Measurements from ENCODE around the gene ZNF532.
"Not testable (repeated sequence)": the region's sequence is repeated elsewhere in the genome, so short reads cannot be mapped to it uniquely, and the experiment has no call there.

ZNF532 gene

GRCh38 chr18:58902961-58903360 is 38.3 kb downstream of the ZNF532 start:
- no peak for DNase-seq

- no peak for DNase-seq
Observed at GRCh38 chr18:58903533-58903932, 38.9 kb downstream of the ZNF532 start.

- no peak for DNase-seq
Observed at GRCh38 chr18:58905777-58906428, 41.2 kb downstream of the ZNF532 start.

GRCh38 chr18:58908006-58908405 is 43.3 kb downstream of the ZNF532 start:
- no peak for DNase-seq

- no peak for DNase-seq
Observed at GRCh38 chr18:58909521-58909920, 44.8 kb downstream of the ZNF532 start.

- DNase-seq, result no peak
Observed at GRCh38 chr18:58911241-58911640, 46.6 kb downstream of the ZNF532 start.

- DNase-seq, result no peak
Observed at GRCh38 chr18:58911766-58912165, 47.1 kb downstream of the ZNF532 start.

- no peak for DNase-seq
Observed at GRCh38 chr18:58915006-58915799, 50.5 kb downstream of the ZNF532 start.

- DNase-seq, result no peak
Observed at GRCh38 chr18:58915995-58916394, 51.3 kb downstream of the ZNF532 start.

GRCh38 chr18:58919934-58920333 is 55.3 kb downstream of the ZNF532 start:
- not testable (repeated sequence) for DNase-seq

- DNase-seq, result no peak
Observed at GRCh38 chr18:58922995-58923394, 58.3 kb downstream of the ZNF532 start.

- no peak for DNase-seq
Observed at GRCh38 chr18:58924473-58924872, 59.8 kb downstream of the ZNF532 start.

- DNase-seq, result no peak
Observed at GRCh38 chr18:58927659-58928058, 63.0 kb downstream of the ZNF532 start.

GRCh38 chr18:58928386-58928785 is 63.7 kb downstream of the ZNF532 start:
- no peak for DNase-seq

- DNase-seq, result no peak
Observed at GRCh38 chr18:58929206-58929605, 64.5 kb downstream of the ZNF532 start.

GRCh38 chr18:58934356-58934755 is 69.7 kb downstream of the ZNF532 start:
- no peak for DNase-seq

- DNase-seq, result no peak
Observed at GRCh38 chr18:58934933-58935577, 70.4 kb downstream of the ZNF532 start.

GRCh38 chr18:58937071-58937886 is 72.6 kb downstream of the ZNF532 start:
- no peak for DNase-seq

- DNase-seq, result no peak
Observed at GRCh38 chr18:58937887-58938267, 73.2 kb downstream of the ZNF532 start.

- DNase-seq, result no peak
Observed at GRCh38 chr18:58941426-58942099, 76.9 kb downstream of the ZNF532 start.

GRCh38 chr18:58943896-58944295 is 79.2 kb downstream of the ZNF532 start:
- DNase-seq, result no peak

GRCh38 chr18:58947136-58947732 is 82.6 kb downstream of the ZNF532 start:
- DNase-seq, result no peak

Data from activated gamma-delta T cell treated with Interleukin-2 at 50 U/mL for 16 hours (primary cell).